ENCODE results near the gene SQOR.
A peak's percentile ranks its signal among the peaks of the same experiment; 100 is the strongest.
"Not testable (repeated sequence)": the region's sequence is repeated elsewhere in the genome, so short reads cannot be mapped to it uniquely, and the experiment has no call there.

The SQOR gene

DNA sequence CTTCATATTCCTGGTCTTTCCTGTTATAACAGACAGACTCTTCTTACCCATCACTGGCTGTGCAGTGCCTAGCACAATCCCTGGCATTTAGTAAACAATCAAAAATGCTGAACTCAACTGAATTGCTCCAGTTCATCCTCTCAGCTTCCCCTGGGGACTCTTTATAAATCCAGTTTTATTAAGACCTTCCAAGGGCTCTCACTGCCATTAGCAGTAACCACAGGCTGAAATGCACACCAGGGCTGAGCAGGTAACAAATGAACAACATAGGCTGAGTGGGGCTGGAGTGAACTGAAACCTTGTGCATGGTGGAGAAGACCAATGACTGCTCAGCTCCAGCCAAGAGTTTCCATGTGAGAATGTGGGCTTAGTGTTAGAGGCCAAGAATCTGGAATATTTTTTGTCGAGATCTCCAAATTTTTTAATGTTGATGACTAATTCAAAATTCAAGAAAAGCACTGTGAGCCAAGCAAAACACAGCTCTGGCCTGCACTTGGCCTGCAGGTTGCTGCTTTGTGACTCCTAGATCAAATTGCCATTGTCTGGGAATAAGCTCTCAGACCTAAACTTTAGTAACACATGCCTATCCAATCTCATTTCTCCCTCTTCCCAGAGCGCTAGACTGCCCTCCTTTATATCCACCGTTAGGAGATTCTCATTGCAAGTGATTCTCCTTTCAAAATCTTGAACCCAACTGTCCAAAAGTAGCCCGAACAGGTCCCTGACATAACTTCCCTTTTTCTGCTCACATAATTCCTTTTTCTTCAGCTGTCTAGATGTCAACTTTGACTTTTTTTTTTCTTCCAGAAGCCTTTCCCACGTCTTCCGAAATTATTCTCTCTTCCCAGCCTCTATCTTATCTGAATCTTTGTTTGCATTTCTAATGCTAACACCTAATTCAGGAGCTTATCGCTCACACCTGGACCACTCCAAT lies 7.4 kb downstream of the SQOR start:
- no peaks in the 10 kb centered on the region for H3K27me3 Mint-ChIP-seq
- H3K36me3 Mint-ChIP-seq (ENCODE audit: low read depth), result peaks cover 44% of the 10 kb centered on the region
- no peak overlapping the region for H3K4me3 Mint-ChIP-seq
- no peak overlapping the region for H3K27ac Mint-ChIP-seq
- H3K9me3 Mint-ChIP-seq, result no peaks in the 10 kb centered on the region
- H3K4me1 Mint-ChIP-seq (ENCODE audit: low read depth), result peaks cover 91% of the 10 kb centered on the region
- DNase-seq, result no peak

DNA sequence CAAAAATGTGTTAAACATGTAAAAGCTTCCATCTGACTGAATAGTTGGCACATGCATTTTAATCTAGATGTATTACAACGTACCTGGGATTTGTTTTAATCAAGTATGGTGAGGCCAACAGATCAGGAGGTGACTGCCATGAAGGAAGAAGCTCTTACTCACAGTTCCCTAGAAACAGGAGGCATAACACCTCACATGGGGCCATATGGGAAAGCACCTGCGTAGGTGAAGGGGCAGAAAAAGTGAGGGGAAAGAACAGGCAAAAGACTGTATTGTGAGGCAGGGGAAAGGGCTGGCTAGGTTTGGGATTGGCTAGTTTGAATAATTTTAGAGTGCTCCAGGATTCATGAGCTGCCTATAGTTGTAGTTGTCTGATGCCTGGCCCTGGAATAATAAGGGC lies 9.6 kb downstream of the SQOR start:
- peak overlapping the region; percentile 58 for H3K27ac Mint-ChIP-seq
- peaks cover 24% of the 10 kb centered on the region for H3K36me3 Mint-ChIP-seq (ENCODE audit: low read depth)
- H3K9me3 Mint-ChIP-seq, result no peaks in the 10 kb centered on the region
- H3K4me3 Mint-ChIP-seq, result no peak overlapping the region
- peaks cover 81% of the 10 kb centered on the region for H3K4me1 Mint-ChIP-seq (ENCODE audit: low read depth)
- no peak for DNase-seq
- no peaks in the 10 kb centered on the region for H3K27me3 Mint-ChIP-seq

DNA sequence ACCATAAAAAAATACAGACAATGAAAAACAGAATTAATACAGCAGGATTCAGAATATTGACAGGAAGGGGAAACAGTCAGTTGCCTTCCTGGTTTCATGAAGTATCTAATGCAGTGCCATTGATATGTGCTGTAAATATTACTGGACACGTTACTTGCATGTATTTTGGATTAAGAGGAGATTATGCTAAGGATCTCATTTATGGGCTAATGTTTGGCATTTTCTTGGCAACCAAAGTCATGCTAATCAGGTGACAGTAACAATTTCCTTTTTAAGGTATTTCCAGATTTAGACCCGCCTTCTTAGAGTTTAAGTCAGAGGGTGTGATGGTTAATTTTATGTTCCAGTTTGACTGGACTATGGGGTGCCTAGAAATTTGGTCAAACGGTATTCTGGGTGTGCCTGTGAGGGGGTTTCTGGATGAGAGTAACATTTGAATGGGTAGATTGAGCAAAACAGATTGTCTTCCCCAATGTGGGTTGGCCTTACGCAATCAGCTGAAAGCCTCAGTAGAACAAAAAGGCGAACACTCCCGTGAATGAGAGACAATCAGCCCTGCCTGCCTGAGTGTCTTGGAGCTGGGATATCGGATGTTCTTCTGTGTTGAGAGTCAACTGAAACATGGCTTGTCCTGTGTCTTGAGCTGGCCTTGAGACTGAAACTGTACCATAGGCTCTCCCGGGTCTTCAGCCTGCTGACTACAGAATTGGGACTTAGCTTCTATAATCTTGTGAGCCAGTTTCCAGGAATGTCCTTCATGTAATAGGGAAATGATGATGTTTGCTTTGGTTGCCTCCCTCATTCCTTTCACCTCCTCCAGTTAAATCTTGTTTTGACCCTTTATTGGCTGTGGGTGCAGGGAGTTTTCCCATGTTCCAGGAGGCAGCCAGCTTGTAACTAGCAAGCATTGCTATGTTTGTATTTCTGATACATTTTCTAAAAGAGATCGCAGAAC lies 10.5 kb downstream of the SQOR start:
- peaks cover 20% of the 10 kb centered on the region for H3K36me3 Mint-ChIP-seq (ENCODE audit: low read depth)
- H3K9me3 Mint-ChIP-seq, result peaks cover 1% of the 10 kb centered on the region
- H3K4me1 Mint-ChIP-seq (ENCODE audit: low read depth), result peaks cover 81% of the 10 kb centered on the region
- DNase-seq, result no peak
- H3K27ac Mint-ChIP-seq, result peak overlapping the region; percentile 85
- H3K27me3 Mint-ChIP-seq, result no peaks in the 10 kb centered on the region
- H3K4me3 Mint-ChIP-seq, result peak overlapping the region; percentile 9

DNA sequence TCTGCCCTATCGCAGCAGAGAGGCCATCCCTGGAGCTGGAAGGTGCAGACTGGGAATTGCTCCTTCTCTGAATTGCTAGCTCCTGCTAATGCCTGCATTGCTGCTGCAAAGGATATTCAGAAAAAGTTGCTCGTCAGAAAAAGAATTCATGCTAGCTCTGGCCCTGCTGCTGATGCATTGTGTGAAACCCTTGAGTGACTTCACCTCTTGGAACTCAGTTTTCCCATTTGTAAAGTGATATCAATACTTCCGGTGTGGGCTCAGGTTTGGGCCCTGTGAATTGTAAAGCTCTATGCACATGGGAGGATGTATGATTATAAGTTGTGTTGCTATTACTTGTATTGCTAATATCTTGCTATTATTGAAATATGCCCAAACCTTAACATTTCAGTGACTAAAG lies 11.4 kb downstream of the SQOR start:
- H3K4me3 Mint-ChIP-seq, result no peak overlapping the region
- H3K36me3 Mint-ChIP-seq (ENCODE audit: low read depth), result peaks cover 23% of the 10 kb centered on the region
- H3K4me1 Mint-ChIP-seq (ENCODE audit: low read depth), result peaks cover 77% of the 10 kb centered on the region
- no peak for DNase-seq
- peak overlapping the region; percentile 38 for H3K27ac Mint-ChIP-seq
- H3K9me3 Mint-ChIP-seq, result peaks cover 4% of the 10 kb centered on the region
- H3K27me3 Mint-ChIP-seq, result no peaks in the 10 kb centered on the region

DNA sequence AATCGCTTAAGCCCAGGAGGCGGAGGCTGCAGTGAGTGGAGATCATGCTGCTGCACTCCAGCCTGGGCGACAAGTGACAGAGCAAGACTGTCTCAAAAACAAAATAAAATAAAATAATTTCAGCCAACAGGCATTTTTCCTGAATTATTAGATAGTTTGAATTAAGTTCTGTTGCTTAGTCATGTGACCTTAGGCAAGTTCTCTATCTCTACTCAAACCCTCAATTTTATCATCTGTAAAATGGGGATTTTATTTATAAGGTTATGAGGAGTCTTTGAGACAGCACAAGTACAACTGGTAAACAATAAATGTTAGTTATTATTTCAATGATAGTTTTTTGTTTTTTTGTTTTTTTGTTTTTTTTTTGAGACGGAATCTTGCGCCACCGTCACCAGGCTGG lies 13.0 kb downstream of the SQOR start:
- Mint-ChIP-seq H3K4me3 (no peak overlapping the region), H3K27ac (no peak overlapping the region), H3K9me3 (peaks cover 4% of the 10 kb centered on the region), H3K36me3 (ENCODE audit: low read depth) (peaks cover 19% of the 10 kb centered on the region), H3K27me3 (no peaks in the 10 kb centered on the region), H3K4me1 (ENCODE audit: low read depth) (peaks cover 68% of the 10 kb centered on the region)
- DNase-seq, result no peak

DNA sequence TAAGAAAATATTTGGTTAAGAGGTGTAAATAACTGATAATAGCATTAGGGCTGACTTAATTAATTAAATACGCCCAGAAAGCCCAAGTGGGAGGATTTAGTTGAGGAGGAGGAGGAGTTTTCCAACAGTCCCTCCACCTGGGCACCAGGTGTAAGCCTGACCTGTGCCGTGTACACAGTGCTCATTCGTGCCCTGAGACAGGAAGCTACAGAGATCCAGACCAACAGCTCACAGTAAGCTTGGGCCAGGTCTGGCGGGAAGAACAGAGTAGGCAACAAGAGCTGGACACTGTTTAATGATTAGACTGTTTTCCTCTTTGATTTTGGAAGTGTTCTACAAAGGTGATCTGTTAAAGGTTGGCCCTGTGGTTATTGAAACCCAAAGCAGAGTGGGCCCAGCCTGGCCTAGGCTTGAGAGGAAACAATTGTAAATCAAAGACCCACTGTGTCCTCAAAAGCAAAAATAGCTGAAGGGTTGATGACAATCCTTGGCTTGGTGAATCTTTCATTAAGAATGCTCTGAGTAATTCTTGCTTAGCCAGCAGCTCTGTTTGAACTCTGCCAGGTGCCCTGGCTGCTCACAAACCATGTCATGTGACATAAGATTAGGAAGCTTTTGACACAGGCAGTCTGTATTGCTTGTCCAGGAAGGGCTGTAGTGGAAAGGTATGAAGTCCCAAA lies 13.8 kb downstream of the SQOR start:
- no peak for DNase-seq
- Mint-ChIP-seq H3K4me3 (no peak overlapping the region), H3K9me3 (peaks cover 4% of the 10 kb centered on the region), H3K27ac (peak overlapping the region; percentile 44), H3K36me3 (ENCODE audit: low read depth) (peaks cover 16% of the 10 kb centered on the region), H3K4me1 (ENCODE audit: low read depth) (peaks cover 70% of the 10 kb centered on the region), H3K27me3 (no peaks in the 10 kb centered on the region)

DNA sequence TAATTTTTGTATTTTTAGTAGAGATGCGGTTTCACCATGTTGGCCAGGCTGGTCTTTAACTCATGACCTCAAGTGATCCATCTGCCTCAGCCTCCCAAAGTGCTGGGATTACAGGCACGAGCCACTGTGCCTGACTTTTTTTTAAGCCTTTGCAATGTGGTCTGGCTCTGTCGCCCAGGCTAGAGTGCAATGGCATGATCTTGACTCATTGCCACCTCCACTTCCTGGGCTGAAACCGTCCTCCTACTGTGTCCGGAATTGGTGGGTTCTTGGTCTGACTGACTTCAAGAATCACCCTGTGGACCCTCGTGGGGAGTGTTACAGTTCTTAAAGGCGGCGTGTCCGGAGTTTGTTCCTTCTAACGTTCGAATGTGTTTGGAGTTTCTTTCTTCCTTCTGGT lies 15.2 kb downstream of the SQOR start:
- peaks cover 14% of the 10 kb centered on the region for H3K36me3 Mint-ChIP-seq (ENCODE audit: low read depth)

DNA sequence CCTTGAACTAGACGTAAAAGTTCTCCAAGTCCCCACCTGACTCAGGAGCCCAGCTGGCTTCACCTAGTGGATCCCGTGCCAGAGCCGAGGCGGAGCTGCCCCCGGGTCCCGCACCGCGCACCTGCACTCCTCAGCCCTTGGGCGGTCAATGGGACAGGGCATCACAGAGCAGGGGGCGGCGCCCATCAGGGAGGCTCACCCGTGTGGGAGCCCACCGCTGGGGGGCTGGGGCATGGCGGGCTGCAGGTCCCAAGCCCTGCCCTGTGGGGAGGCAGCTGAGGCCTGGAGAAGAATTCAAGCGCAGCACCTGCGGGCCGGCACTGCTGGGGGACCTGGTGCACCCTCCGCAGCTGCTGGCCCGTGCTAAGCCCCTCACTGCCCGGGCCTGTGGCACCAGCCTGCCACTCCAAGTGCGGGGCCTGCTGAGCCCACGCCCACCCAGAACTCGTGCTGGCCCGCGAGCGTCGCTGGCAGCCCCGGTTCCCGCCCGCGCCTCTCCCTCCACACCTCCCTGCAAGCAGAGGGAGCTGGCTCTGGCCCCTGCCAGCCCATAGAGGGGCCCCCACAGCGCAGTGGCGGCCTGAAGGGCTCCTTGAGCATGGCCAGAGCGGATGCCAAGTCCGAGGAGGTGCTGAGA lies 16.2 kb downstream of the SQOR start:
- Mint-ChIP-seq H3K4me3 (no peak overlapping the region), H3K9me3 (peaks cover 4% of the 10 kb centered on the region), H3K27me3 (no peaks in the 10 kb centered on the region), H3K36me3 (ENCODE audit: low read depth) (peaks cover 14% of the 10 kb centered on the region), H3K27ac (no peak overlapping the region), H3K4me1 (ENCODE audit: low read depth) (peaks cover 64% of the 10 kb centered on the region)
- no peak for DNase-seq

More for the DNA sequence above, 15.2 kb downstream of the SQOR start:
- not testable (repeated sequence) for H3K9me3 Mint-ChIP-seq, DNase-seq, H3K27me3 Mint-ChIP-seq, H3K4me3 Mint-ChIP-seq
- H3K27ac Mint-ChIP-seq, result peak overlapping the region; percentile 80
- peaks cover 69% of the 10 kb centered on the region for H3K4me1 Mint-ChIP-seq (ENCODE audit: low read depth)

DNA sequence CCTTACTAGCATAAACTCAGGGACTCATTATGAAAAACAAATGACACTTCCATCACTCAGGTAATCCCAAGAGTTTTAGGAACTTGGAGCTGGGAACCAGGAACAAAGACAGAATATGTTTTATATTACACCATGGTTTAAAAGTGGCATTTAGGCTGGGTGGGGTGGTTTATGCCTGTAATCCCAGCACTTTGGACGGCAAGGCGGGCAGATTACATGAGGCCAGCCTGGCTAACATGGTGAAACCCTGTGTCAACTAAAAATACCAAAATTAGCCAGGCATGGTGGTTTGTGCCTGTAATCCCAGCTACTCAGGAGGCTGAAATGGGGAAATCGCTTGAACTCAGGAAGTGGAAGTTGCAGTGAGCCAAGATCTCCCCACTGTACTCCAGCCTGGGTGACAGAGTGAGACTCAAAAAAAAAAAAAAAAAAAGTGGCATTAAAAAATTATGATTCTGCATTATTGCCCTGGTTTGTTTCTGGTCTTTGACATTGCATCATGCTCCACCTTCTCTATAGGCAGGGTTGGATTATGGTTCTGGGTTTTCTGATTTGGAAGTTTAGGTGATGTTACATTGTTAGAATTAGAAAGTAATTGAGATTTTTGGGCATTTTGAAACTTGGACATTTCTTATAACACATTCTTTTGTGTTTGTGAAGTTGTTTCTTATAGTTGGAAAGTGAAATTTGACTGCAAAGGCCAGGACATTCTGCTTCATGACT lies 19.0 kb downstream of the SQOR start:
- no peak overlapping the region for H3K4me3 Mint-ChIP-seq
- DNase-seq, result no peak
- peaks cover 4% of the 10 kb centered on the region for H3K9me3 Mint-ChIP-seq
- peaks cover 62% of the 10 kb centered on the region for H3K4me1 Mint-ChIP-seq (ENCODE audit: low read depth)
- H3K27ac Mint-ChIP-seq, result peak overlapping the region; percentile 71
- H3K27me3 Mint-ChIP-seq, result no peaks in the 10 kb centered on the region
- H3K36me3 Mint-ChIP-seq (ENCODE audit: low read depth), result peaks cover 12% of the 10 kb centered on the region

DNA sequence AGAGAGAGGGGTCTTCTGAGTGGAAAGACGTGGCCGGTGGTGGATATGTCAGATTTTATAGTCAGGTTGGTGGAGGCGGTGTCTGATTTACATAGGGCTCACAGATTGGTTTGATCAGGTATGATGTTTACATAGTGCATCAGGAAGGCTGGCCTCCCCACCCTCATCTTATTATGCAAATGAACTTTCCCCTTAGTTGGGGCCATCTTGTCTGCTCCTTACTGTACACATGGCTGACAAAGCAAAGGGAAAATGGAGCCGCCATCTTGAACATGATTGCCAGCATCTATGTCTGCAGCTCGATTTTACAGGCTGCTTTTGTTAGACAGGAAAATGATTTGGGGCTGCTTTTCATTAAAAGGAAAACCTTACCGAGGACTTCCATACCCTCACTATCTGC lies 19.9 kb downstream of the SQOR start:
- H3K27ac Mint-ChIP-seq, result no peak overlapping the region
- H3K4me1 Mint-ChIP-seq (ENCODE audit: low read depth), result peaks cover 57% of the 10 kb centered on the region
- peaks cover 4% of the 10 kb centered on the region for H3K9me3 Mint-ChIP-seq
- no peak for DNase-seq
- no peak overlapping the region for H3K4me3 Mint-ChIP-seq
- H3K27me3 Mint-ChIP-seq, result no peaks in the 10 kb centered on the region
- H3K36me3 Mint-ChIP-seq (ENCODE audit: low read depth), result peaks cover 18% of the 10 kb centered on the region

DNA sequence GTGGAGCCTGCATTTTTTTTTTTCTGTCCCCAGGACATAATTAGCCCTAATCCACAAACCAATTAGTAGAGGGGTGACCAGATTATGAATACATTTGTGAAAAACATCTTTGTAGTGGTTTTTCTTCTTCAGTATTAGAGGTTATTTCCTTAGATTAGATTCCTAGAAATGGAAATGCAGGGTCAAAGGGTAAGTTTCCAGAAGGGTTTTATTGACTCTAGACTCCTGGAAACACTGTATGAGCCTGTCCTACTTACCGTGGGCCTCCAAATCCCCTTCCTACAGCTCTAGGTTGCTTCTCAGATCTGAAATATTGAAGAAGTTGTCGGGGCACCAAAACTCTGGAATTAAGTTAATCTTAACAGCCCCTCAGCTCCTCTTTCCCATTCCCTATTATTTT lies 22.4 kb downstream of the SQOR start:
- Mint-ChIP-seq H3K4me1 (ENCODE audit: low read depth) (peaks cover 44% of the 10 kb centered on the region), H3K36me3 (ENCODE audit: low read depth) (peaks cover 35% of the 10 kb centered on the region), H3K9me3 (no peaks in the 10 kb centered on the region), H3K27me3 (no peaks in the 10 kb centered on the region), H3K27ac (peak overlapping the region; percentile 55), H3K4me3 (no peak overlapping the region)
- DNase-seq, result no peak

DNA sequence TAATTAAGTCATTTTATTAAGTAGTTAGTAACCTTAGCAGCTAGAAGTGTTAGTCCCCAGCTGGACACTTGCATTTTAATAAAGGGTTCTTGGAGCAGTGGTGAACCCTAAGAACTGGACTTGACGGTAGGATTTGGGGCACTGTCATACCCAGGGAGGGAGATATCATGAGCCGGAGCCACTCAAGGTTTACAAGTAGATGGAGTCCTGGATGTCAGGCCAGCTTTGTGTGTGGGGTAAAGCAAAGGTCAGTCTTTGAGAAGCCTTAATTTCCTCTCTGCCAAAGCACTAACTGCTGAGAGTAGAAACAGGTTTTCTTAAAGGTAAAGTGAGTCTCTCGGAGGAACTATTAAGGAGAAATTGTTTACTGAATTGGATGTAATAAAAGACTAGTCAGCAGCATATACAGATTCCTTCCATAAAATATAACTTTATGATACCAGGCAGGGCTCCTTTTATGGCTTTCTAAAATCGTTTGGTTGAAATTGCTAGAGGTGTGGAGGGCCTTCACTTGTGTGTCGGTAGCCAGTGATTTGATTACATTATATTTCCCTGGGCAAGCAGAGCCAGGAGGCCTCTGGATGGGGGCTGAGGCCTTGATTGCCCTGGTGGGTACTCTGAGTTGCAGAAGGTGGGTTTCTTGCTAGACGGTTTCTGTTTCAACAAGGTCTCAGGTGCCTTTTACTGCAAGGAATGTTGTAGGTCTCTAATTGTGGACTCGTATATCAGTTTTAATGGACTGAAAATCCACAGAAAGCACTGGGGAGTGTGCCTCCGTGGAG lies 23.1 kb downstream of the SQOR start:
- Mint-ChIP-seq H3K4me3 (no peak overlapping the region), H3K36me3 (ENCODE audit: low read depth) (peaks cover 40% of the 10 kb centered on the region), H3K27me3 (no peaks in the 10 kb centered on the region), H3K4me1 (ENCODE audit: low read depth) (peaks cover 41% of the 10 kb centered on the region), H3K27ac (peak overlapping the region; percentile 44), H3K9me3 (no peaks in the 10 kb centered on the region)
- DNase-seq, result no peak

Data from activated T-cell treated with anti-CD3 and anti-CD28 coated beads, Interleukin-2, amount 50 U/mL, for 24 hours (primary cell).